Mammary epithelial cell (primary cell): ENCODE measurements around the gene PRRC1.

Experiments
- CTCF ChIP-seq, 2 donors: IDR thresholded peaks in 1 of 2; conservative IDR thresholded peaks in 1 of 2; 2 replicates each; pipeline ENCODE4 v1.5.1; 2011 to 2012; ENCODE audit warnings: inconsistent platforms in 2 of 2, low read length in 2 of 2, mild to moderate bottlenecking in 2 of 2, control low read depth in 1 of 2, low read depth in 1 of 2; ENCODE audit not compliant: insufficient read depth in 1 of 2; ENCODE audit errors: extremely low read depth in 1 of 2
- EZH2 ChIP-seq: IDR thresholded peaks from 2 replicates; pipeline ENCODE4 v1.6.1; 2012; ENCODE audit warnings: low read length, inconsistent platforms, borderline replicate concordance

- TF ChIP-seq CTCF (conservative IDR thresholded peaks at IDR 0.05 in 1 of 2, IDR thresholded peaks at IDR 0.05 in 1 of 2; ENCODE audit: extremely low read depth in 1 of 2, insufficient read depth in 1 of 2, low read depth in 1 of 2, low read length in 2 of 2) (no peak), EZH2 (no peak)
These were observed 46.2 kb upstream of the PRRC1 start for GRCh38 chr5:127471211-127471610.
